HG03175 (cell line): ENCODE results near the gene KAT6B.
"Not testable (repeated sequence)": the region's sequence is repeated elsewhere in the genome, so short reads cannot be mapped to it uniquely, and the experiment has no call there.

Experiments
- ATAC-seq: cut with Tn5 transposase; IDR thresholded peaks from one replicate; pipeline ENCODE4 v1.9.1; 2021; ENCODE audit warnings: mild to moderate bottlenecking, moderate library complexity; ENCODE audit not compliant: unreplicated experiment

Gene KAT6B

DNA sequence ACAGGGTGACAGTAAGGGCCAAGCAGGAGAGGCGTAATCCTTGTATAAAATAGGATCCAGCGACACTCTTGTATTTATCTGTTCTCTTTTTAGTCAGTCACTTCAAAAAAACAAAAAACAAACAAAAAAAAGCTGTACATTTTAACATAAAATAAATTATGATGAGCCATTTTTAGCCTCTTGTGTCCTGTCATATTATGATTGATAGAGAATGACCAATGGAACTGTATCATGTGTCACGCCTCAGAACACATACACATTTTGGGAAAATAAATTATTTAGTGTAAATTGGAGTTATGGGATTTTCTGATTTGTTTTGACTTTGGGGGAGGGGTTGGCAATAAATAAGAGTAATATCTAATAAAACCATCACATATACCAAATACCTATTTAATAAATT is 205.7 kb downstream of the KAT6B start:
- no peak for ATAC-seq

DNA sequence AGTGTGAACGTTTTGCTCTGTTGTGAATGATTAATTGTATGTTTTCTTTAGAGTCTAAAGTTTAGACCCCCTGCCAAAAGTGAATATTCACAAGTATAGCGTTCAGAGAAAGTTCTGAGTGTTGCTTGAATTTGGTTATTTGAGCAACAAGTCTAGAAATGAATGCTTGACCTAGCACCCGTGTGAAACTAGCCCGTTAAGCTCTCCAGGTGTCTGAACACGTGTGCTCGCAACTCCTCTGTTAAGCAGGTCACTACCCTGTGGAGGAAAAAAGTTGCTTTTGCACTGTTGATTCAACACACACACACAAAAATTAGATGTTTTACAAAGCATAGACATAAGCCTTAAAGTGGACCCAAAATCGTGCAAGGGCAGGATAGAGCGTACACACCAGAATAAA is 206.4 kb downstream of the KAT6B start:
- no peak for ATAC-seq

DNA sequence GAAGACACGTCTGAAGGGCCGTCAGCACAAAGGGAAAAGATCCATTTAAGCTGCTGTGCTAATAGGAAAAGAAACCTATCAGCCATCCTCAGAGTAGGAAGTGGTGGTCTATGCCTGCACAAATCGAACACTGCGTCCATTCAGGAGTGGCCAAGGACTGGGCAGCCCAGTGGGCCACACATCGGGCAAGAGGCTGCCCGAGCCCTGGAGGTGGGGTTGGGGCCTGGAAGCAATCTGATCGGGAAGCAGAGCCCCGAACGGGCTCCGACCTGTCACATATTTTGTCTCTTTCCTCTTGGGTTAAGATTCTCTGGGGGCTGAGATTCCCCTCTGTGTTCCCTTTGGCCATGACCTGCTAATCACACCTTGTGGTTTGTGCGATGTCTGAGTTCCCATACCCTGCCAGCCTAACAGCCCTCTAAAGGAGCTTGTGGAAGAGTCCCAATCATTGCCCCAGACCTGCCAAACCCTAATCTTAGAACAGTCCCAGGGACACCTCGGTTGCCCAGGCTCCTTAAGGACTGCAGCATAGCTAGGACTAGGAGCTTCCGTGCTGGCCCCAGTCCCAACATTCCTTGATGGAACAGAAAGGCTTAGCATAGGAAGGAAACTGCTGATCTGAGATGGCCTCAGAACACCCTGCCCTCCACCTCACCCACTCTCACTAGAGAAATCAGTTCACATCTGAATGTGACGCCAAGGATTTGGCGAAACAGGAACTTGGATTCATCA is 207.2 kb downstream of the KAT6B start:
- no peak for ATAC-seq

- no peak for ATAC-seq
Measured at GRCh38 chr10:75034131-75034512, 207.7 kb downstream of the KAT6B start.

DNA sequence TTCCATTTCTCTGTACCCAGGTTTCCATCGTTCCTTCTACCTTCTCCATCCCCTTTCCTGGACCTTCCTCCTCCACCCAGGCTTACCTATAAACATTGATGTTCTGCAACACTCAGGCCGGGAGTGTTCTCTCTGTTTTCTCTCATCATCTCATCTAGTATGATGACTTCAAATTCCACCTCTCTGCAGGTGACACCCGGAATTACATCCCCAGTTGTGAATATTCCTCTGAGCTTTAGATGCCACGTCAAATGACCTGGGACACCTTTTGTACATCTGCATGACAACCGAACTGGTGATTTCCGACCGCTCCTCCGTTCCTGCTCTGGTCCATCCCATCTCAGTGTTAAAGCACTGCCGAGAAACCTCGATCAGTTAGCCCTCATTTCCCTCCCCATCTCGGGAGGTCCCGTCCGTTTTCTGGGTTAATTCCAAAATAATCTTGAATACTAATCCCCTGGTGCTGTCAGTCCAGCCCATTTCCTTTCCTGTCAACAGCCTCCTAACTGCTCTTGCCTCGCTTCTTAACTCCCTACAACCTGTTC is 208.4 kb downstream of the KAT6B start:
- no peak for ATAC-seq

- ATAC-seq = no peak
Measured at GRCh38 chr10:75035975-75036708, 209.7 kb downstream of the KAT6B start.

DNA sequence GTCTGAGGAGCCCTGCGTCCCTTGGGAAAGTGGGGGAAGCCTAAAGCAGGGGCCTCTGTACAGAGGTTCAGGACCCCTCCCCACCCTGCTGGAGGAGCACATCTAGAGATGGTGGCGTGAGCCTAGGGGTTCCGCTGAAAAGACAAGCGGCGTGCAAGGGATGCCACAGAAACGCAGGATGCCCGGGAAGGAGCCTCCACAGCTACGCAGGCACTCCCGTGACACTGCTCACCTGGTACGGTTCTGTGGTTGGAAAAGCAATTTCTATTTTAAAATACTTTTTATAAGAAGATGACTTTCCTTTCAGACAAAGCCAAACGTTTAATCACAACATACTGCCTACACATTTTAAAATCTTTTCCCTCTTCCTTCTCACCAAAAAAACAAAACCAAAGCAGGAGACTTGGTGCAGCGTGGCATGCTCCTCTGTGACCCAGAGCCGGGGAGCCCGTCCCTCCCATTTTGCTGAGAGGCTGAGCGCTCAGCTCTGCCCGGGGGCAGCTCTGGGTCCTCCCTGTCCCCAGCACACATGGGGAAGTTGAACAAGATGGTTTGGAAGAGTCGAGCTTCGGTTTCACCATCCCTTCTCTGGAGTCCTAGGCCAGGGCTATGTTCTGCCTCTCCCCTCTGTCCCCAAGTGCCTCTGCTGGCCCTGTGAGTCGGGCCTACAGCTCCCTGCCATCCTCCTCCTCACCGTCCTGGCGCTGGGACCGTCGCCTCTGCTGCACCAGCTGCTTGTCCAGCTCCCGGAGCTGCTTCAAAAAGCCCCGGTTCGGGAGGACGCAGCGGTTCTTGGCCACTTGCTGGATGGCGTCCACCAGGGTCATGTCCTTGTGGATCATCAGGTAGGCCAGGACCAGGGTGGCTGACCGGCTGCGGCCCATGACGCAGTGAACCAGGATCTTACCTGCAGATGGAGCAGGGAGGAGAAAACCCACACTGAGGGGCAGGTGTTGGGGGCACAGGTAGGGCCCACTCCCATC is 211.1 kb downstream of the KAT6B start:
- no peak for ATAC-seq

- no peak for ATAC-seq
Measured at GRCh38 chr10:75038335-75038734, 211.9 kb downstream of the KAT6B start.

DNA sequence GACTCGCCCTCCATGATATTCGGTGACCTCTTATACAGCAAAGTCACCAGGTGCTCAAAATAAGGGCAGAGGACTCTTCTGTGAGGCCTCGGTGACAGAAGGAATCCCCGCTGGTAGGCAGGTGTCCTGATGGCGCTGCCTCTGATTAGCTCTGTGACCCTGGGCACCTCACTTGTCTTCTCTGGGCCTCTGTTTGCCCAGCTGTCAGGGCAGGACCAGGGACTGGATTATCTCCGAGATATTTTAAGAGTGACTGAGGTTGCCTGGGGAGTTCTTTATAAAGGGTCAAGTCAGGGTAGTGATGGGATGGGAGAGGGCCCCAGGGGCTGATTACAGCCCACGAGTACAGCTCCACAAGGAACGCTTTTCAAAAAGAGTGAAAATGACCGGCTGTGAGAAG is 214.2 kb downstream of the KAT6B start:
- ATAC-seq = no peak

DNA sequence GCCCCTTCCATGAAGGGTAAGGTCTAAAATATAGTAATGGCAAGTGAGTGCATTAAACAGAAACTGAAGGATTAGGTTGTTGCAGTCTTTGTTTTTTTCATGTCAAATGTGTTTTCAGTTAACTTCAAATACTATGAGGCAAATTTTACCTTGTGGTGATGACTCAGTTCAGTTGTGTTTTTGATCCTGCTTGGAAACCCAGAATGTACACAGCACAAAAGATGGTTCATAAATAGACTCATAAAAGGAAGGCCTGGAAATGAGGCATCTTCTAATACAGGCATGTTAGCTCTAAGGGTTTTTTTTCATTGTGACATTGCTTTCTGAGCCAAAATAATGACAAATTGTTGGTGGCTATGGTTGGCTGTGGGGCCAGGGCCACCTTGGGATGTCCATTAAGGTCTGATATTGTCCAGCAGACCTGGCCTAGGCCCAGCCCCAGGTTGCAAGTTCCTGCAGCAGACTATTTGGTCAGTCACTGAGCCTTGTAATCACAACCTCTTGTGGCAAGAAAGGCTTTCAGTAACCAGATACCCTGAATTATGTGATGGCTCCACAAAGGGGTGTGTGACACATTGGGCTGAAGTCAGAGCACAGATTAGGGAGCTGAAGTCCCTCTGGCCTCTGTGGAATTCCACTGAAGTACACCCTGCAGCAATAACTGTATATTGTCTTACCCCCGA is 216.0 kb downstream of the KAT6B start:
- no peak for ATAC-seq

DNA sequence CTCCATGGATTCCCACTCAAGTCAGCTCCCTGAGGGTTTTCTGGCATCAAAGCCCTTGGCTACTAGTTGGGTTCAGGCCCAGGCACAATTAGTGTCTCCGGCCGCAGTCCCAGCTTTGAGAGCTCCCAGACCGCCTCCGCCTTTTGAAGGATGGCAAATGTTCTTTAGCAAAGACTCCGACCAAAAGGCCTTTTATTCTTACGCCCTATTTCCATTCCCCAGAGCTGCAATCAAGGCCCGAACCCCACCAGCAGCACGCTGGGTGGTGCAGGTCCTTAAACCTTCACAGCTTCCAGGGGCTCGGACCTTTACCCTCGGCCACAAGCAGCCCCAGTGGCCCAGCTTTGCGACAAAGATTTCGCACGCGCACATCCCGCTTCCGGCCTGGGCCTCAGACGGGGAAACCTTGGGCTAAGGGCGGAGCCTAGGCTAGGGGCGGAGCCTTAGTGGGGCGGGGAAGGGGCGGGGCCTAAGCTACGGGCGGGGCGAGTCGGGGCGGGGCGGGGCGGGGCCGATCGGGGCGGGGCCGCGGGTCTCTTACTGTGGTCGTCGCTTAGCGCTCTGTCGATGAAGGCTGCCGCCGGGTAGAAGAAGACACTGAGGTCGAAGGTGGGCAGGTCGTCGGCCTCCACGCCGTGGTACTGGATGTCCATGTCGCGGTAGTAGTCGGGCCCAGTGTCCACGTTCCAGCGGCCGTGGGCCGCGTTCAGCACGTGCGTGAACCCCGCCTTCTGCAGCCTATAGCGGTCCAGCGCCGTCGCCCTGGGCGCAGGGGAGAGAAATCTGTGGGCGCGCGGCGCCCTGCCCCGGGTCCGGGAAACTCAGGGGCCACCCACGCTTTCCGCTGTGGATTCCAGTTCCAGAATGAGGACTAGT is 217.1 kb downstream of the KAT6B start:
- ATAC-seq = peak; percentile 49

- ATAC-seq = no peak
Measured at GRCh38 chr10:75048669-75049098, 222.3 kb downstream of the KAT6B start.

DNA sequence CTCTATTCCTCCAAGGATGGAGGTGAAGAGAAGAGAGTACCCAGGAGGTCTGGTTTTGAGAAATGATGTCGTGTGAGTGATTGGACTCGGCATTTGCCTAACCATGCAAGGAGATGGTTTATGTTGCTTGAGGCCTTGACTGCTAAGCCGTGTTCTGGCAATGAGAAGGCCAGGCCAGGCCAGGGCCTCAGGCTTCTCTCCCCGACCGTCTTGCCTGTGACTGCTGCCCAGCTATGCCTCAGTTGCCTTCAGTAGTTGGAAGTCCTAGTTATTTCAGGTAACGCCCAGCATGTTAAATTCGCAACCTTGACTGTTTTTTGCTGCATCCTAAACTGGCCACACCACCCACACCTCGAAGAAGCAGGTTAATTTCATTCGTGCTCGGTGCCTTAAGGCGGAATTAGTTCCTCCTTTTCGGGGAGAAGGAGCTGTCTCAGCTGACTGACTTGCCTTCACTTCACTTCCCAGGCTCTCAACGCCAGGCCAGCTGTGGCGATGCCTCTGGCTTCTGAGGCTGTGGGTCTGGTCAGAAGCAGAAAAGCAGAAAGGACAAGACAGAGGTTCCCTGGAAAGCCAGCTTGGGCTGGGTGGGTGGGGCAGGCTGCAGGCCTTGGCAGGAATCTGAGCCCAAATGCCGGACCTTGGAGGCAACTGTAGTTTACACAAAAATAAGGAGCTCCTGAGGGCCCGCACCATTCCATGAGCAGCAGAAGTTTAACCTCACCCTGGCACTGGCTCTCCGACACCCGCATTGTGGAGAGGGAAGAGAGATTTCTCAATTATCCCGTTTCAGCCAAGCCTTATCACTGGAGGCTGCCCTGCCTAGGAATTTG is 223.1 kb downstream of the KAT6B start:
- no peak for ATAC-seq

- ATAC-seq = no peak
Measured at GRCh38 chr10:75050149-75050919, 223.9 kb downstream of the KAT6B start.

- ATAC-seq = no peak
Measured at GRCh38 chr10:75051308-75051707, 224.9 kb downstream of the KAT6B start.

DNA sequence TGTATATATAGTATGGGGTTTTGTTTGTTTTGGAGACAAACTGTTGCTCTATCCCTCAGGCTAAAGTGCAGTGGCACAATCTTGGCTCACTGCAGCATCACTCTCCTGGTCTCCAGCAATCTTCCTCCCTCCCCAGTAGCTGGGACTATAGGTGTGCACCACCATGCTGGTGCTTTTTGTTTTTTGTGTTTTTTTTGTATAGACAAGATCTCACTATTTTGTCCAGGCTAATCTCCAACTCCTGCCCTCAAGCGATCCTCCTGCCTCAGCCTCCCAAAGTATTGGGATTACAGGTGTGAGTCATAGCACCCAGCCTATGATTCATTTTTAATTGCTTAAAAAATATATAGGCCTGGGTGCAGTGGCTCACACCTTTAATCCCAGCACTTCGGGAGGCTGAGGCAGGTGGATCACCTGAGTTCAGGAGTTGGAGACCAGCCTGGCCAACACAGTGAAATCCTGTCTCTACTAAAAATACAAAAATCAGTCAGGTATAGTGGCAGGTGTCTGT is 229.6 kb downstream of the KAT6B start:
- ATAC-seq = not testable (repeated sequence)

DNA sequence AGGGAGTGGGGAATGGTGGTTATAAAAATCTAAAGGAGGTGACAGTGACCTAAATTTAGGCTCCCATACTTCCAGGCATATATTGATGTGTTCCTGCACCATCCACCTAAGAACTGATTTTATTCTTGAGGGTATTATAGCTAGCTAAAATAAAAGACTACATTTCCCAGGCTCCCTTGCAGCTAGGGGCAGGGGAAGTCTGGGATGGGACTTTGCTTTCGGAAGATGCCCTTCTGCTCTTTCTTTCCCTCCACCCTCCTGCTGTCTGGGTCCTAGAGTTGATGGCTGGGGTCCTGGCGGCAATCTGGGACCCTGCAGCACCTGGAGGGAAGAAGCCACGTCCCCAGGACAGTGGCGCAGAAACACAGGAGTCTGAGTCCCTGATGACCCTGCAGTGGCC is 231.3 kb downstream of the KAT6B start:
- ATAC-seq = no peak

DNA sequence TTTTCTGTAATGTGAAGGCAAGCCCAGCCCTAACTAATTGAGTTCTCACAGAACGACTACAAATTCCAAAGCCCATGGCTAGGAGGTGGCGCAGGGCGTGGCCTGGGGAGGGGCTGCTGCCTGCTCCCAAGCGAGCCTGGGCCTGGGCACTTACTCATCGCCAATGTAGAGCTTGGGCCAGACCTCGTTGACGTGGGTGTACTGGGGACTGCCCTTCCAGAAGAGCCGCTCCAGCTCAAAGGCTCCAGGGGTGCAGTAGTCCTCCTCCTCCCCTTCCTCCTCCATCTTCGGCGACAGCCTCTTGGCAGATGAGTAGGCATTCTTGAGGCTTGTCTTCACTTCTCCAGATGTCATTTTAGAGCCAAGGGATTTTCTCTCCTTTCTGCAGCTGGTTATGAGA is 231.8 kb downstream of the KAT6B start:
- no peak for ATAC-seq
